HepG2 (cell line): ENCODE measurements around the gene ETV6. TPM values are rescaled to one million over a fixed set of nuclear protein-coding genes. Genes with fewer than 3 reads are reported as not detected.
A peak's percentile ranks its signal among the peaks of the same experiment; 100 is the strongest.

Source experiments
- ATAD3A ChIP-seq: sonication (generic); formaldehyde crosslinking; IDR thresholded peaks from 2 replicates; pipeline ENCODE4 v1.4.0; 2020; ENCODE audit warnings: missing genetic modification reagents
- BHLHE40 ChIP-seq: IDR thresholded peaks from 2 replicates; pipeline ENCODE4 v1.6.1; 2011; ENCODE audit warnings: low read length, improper control_type of control experiment
- CC2D1A ChIP-seq: sonication (generic); formaldehyde crosslinking; IDR thresholded peaks from 2 replicates; pipeline ENCODE4 v1.8.1; 2023; ENCODE audit warnings: mild to moderate bottlenecking, missing genetic modification reagents
- DR1 ChIP-seq: sonication (generic); formaldehyde crosslinking; IDR thresholded peaks from 2 replicates; pipeline ENCODE4 v1.8.0; 2021; ENCODE audit warnings: mild to moderate bottlenecking, missing genetic modification reagents, inconsistent platforms
- HBP1 ChIP-seq: IDR thresholded peaks from 2 replicates; pipeline ENCODE4 v1.6.1; 2016; ENCODE audit warnings: low read depth, control low read depth
- LBX2 ChIP-seq: sonication (generic); formaldehyde crosslinking; IDR thresholded peaks from 2 replicates; pipeline ENCODE4 v1.5.0; 2020; ENCODE audit warnings: missing genetic modification reagents, mild to moderate bottlenecking, borderline replicate concordance
- SIX4 ChIP-seq: sonication (generic); formaldehyde crosslinking; IDR thresholded peaks from 2 replicates; pipeline ENCODE4 v1.4.0; 2020; ENCODE audit warnings: missing genetic modification reagents
- SRSF4 ChIP-seq: fragments of 200-400 bp; formaldehyde crosslinking; IDR thresholded peaks from one replicate; pipeline ENCODE4 v1.6.1; 2018; ENCODE audit warnings: mild to moderate bottlenecking, low read depth, low read length, moderate library complexity; ENCODE audit not compliant: poor library complexity, severe bottlenecking
- TCF7 ChIP-seq: sonication (generic); IDR thresholded peaks from 2 replicates; pipeline ENCODE4 v1.6.1; 2016; ENCODE audit warnings: antibody characterized with exemption, low read depth
- ZBTB33 ChIP-seq: sonication (generic); formaldehyde crosslinking; IDR thresholded peaks from 2 replicates; pipeline ENCODE4 v1.4.0; 2020; ENCODE audit warnings: missing genetic modification reagents
- ZBTB38 ChIP-seq: sonication (generic); formaldehyde crosslinking; IDR thresholded peaks from 2 replicates; pipeline ENCODE4 v1.5.1; 2020; ENCODE audit warnings: mild to moderate bottlenecking, missing genetic modification reagents
- ZC3H13 ChIP-seq: sonication (generic); formaldehyde crosslinking; IDR thresholded peaks from 2 replicates; pipeline ENCODE4 v1.8.1; 2023; ENCODE audit warnings: mild to moderate bottlenecking, missing genetic modification reagents, moderate library complexity
- ZNF850 ChIP-seq: sonication (generic); formaldehyde crosslinking; conservative IDR thresholded peaks from 2 replicates; pipeline ENCODE4 v1.9.0; 2021; ENCODE audit warnings: mild to moderate bottlenecking, missing genetic modification reagents
- polyA plus RNA-seq, 8 experiments: library from polyadenylated mRNA; depleted of rRNA in 3 of 8; stranded (reverse) in 7 of 8; unstranded in 1 of 8; fragments of >200 nt; fragmentation: Illumina TruSeq in 4 of 8; extraction: Trizol in 4 of 8; gene quantifications; 2 replicates each; pipeline versions ENCODE4 v1.2.1 to v1.2.3, GENCODE V29; 2011 to 2016; ENCODE audit warnings: low read depth in 4 of 8, missing spikeins in 1 of 8, mixed read lengths in 1 of 8; ENCODE audit not compliant: insufficient read depth in 1 of 8
- total RNA-seq, 5 experiments: library from RNA; depleted of rRNA; stranded (reverse); fragments of >200 nt; fragmentation: Illumina TruSeq; extraction: Trizol; gene quantifications; 2 replicates each; pipeline ENCODE4 v1.2.3, GENCODE V29; 2016; ENCODE audit warnings: low read depth in 1 of 5

The ETV6 gene
- total and polyA plus RNA-seq, 2 of the 13 experiments (the other 11 are each of a cell fraction or from before 2014, with no cell fraction given): 2.2 to 3.0 TPM

- TF ChIP-seq HBP1: no peak
- no peak for TF ChIP-seq LBX2 (CRISPR knock-in tag)
- no peak for TF ChIP-seq TCF7
- peak; percentile 91 for TF ChIP-seq ZBTB38
- TF ChIP-seq ZBTB33 (CRISPR knock-in tag): peak; percentile 84
- no peak for TF ChIP-seq DR1
- TF ChIP-seq ZNF850 (CRISPR knock-in tag): no peak
- TF ChIP-seq ZC3H13 (CRISPR knock-in tag): no peak
- no peak for TF ChIP-seq CC2D1A (CRISPR knock-in tag)
- TF ChIP-seq SRSF4: no peak
- TF ChIP-seq BHLHE40: 0 out of 2 replicates have a peak, but pooled peaks have one; percentile 29
- TF ChIP-seq SIX4 (CRISPR knock-in tag): no peak
- no peak for TF ChIP-seq ATAD3A
- TF ChIP-seq, all 625 proteins: peak for 5
Observed at GRCh38 chr12:11727133-11727664, 77.7 kb downstream of the ETV6 start (continued).
